GM12872 (cell line): ENCODE results near the gene ANKRD16.

ENCODE experiments used
- CTCF ChIP-seq: IDR thresholded peaks from 3 replicates; pipeline ENCODE4 v1.5.1; 2011; ENCODE audit warnings: low read depth, mild to moderate bottlenecking, low read length, moderate library complexity; ENCODE audit not compliant: insufficient read depth

Gene ANKRD16

GRCh38 chr10:5895365-5895764 is 5.7 kb upstream of the ANKRD16 start:
- no peak for TF ChIP-seq CTCF

- TF ChIP-seq CTCF: no peak
Observed at GRCh38 chr10:5894873-5895272, 5.2 kb upstream of the ANKRD16 start.

GRCh38 chr10:5894403-5894802 is 4.7 kb upstream of the ANKRD16 start:
- no peak for TF ChIP-seq CTCF

- TF ChIP-seq CTCF: no peak
Observed at GRCh38 chr10:5893321-5893720, 3.6 kb upstream of the ANKRD16 start.

- TF ChIP-seq CTCF: no peak
Observed at GRCh38 chr10:5892007-5892406, 2.3 kb upstream of the ANKRD16 start.

- no peak for TF ChIP-seq CTCF
Observed at GRCh38 chr10:5891009-5891408, 1.3 kb upstream of the ANKRD16 start.

GRCh38 chr10:5890452-5890915 is 791 bp upstream of the ANKRD16 start:
- TF ChIP-seq CTCF: no peak
